Placental epithelial cell (primary cell): ENCODE data around the gene GUCY1B1. TPM values are rescaled to one million over a fixed set of nuclear protein-coding genes. Genes with fewer than 3 reads are reported as not detected.

Experiments
- total RNA-seq: library from RNA; depleted of rRNA; stranded (reverse); fragments of >200 nt; gene quantifications from 2 replicates; pipeline ENCODE4 v1.2.3, GENCODE V29; 2012

Gene GUCY1B1
- total RNA-seq, result 5.0 and 9.0 TPM in 2 replicates

GRCh38 chr4:155758481-155759371 lies at the start of gene GUCY1B1:
GUCY1B1 (plus strand) TSS chr4:155759021; CDS start chr4:155759141, 120 bp downstream.

Other genes with a start within 250 kb of the GUCY1B1 start
- gene GUCY1A1, start 92.2 kb upstream of the GUCY1B1 start, total RNA-seq, result 106 and 171 TPM in 2 replicates
- gene ASIC5, start 107.3 kb downstream of the GUCY1B1 start, total RNA-seq, result not detected in 2 replicates
- gene TDO2, start 144.7 kb downstream of the GUCY1B1 start, total RNA-seq, result not detected in 2 replicates
- gene CTSO, start 194.8 kb downstream of the GUCY1B1 start, total RNA-seq, result 5.9 and 10.6 TPM in 2 replicates